Panc1 (cell line): ENCODE data around the gene MACROD1.

Experiments
- POLR2AphosphoS5 ChIP-seq: IDR thresholded peaks from 2 replicates; pipeline ENCODE4 v1.6.1; 2012; ENCODE audit warnings: mild to moderate bottlenecking, low read depth, low read length, moderate library complexity
- TF ChIP-seq, protein P1 (sequence below): fragments of 450-650 bp; IDR thresholded peaks from 2 replicates; pipeline ENCODE4 v1.5.1; 2017; ENCODE audit warnings: mild to moderate bottlenecking

DNA sequence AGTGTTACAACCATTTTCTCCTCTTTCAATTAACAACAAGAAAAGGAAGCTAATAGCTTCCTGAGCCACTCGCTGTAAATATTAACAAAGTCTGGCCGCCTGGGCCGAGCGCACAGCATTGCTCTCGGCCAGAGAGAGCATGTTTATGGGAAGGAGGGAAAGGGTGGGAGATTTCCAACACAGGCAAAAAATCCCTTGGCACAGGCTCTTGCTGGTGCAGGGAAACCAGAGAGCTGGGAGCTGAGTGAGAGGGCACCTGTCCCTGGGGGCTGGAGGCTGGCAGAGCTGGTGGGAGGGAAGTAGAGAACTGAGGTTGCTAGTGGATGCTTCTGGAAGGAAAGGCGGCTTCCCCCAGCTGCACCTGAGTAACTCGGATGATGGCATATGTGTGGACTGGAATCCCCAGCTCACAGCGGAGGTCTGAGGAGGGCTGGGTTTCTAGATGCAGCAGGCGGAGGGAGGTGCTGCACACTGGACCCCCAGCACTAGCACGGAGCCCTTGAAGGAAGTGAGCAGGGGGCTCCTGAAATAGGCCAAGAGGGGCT, 70.6 kb downstream of the MACROD1 start:
- TF ChIP-seq, protein P1, sequence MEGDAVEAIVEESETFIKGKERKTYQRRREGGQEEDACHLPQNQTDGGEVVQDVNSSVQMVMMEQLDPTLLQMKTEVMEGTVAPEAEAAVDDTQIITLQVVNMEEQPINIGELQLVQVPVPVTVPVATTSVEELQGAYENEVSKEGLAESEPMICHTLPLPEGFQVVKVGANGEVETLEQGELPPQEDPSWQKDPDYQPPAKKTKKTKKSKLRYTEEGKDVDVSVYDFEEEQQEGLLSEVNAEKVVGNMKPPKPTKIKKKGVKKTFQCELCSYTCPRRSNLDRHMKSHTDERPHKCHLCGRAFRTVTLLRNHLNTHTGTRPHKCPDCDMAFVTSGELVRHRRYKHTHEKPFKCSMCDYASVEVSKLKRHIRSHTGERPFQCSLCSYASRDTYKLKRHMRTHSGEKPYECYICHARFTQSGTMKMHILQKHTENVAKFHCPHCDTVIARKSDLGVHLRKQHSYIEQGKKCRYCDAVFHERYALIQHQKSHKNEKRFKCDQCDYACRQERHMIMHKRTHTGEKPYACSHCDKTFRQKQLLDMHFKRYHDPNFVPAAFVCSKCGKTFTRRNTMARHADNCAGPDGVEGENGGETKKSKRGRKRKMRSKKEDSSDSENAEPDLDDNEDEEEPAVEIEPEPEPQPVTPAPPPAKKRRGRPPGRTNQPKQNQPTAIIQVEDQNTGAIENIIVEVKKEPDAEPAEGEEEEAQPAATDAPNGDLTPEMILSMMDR, result no peak
- no peak for TF ChIP-seq POLR2AphosphoS5
